Esophagus muscularis mucosa (tissue), 4 donors: ENCODE measurements around the gene DGKZ. TPM values are rescaled to one million over a fixed set of nuclear protein-coding genes. Genes with fewer than 3 reads are reported as not detected.
A peak's percentile ranks its signal among the peaks of the same experiment; 100 is the strongest.

Source experiments
- DNase-seq: peaks from one replicate; pipeline ENCODE4 v3.0.0-alpha.2; 2017; ENCODE audit errors: extremely low spot score
- H3K27ac ChIP-seq, 4 donors: fragments of 200-600 bp; sonication (generic); replicated peaks in 1 of 4; 1 replicate in 3 of 4; 2 replicates in 1 of 4; pipeline ENCODE4 v1.5.1; 2016 to 2019; ENCODE audit warnings: mild to moderate bottlenecking in 1 of 4
- H3K27me3 ChIP-seq, 4 donors: fragments of 200-600 bp; sonication (generic); one replicate each; pipeline versions ENCODE4 v1.5.1 to v1.6.0; 2016 to 2019
- H3K36me3 ChIP-seq, 4 donors: fragments of 200-600 bp; sonication (generic); one replicate each; pipeline ENCODE4 v1.5.1; 2016 to 2019
- H3K4me1 ChIP-seq, 4 donors: fragments of 200-600 bp; sonication (generic); one replicate each; pipeline ENCODE4 v1.5.1; 2016 to 2019
- H3K4me3 ChIP-seq, 4 donors: fragments of 200-600 bp; sonication (generic); 1 replicate in 2 of 4; 2 replicates in 2 of 4; pipeline ENCODE4 v1.5.1; 2016 to 2019; ENCODE audit warnings: mild to moderate bottlenecking in 4 of 4, moderate library complexity in 1 of 4
- H3K9me3 ChIP-seq, 4 donors: fragments of 200-600 bp; sonication (generic); 1 replicate in 3 of 4; 2 replicates in 1 of 4; pipeline ENCODE4 v1.5.1; 2016 to 2019
- CTCF ChIP-seq, 3 experiments: fragments of 200-600 bp in 2 of 3; fragments of 450-650 bp in 1 of 3; sonication (generic) in 2 of 3; IDR thresholded peaks; one replicate each; pipeline ENCODE4 v1.5.1; 2017 to 2019; ENCODE audit warnings: antibody characterized with exemption in 3 of 3, mild to moderate bottlenecking in 2 of 3, moderate library complexity in 1 of 3
- EP300 ChIP-seq: sonication (generic); formaldehyde crosslinking; IDR thresholded peaks from one replicate; pipeline ENCODE4 v1.6.1; 2017; ENCODE audit warnings: antibody characterized with exemption
- POLR2A ChIP-seq: fragments of 450-650 bp; IDR thresholded peaks from one replicate; pipeline ENCODE4 v1.6.1; 2017; ENCODE audit warnings: antibody characterized with exemption, moderate library complexity, mild to moderate bottlenecking, low read depth
- POLR2AphosphoS5 ChIP-seq, 2 donors: sonication (generic); formaldehyde crosslinking; IDR thresholded peaks; one replicate each; pipeline ENCODE4 v1.6.1; 2017; ENCODE audit warnings: antibody characterized with exemption in 2 of 2
- WGBS: methylation state at CpG from one replicate; pipeline ENCODE4 v1.1.5; 2018; 5-methylcytosine and 5-hydroxymethylcytosine counted together
- intact Hi-C: fragments of 100-400 bp; cut with DNase I; formaldehyde crosslinking; loops from one replicate; pipeline ENCODE4 v1.15.1; 2023
- total RNA-seq, 4 donors: library from RNA; depleted of rRNA; stranded (reverse); fragments of >200 nt; gene quantifications; one replicate each; pipeline versions ENCODE4 v1.1.0 to v1.2.1, GENCODE V29; 2016

DGKZ gene
- total RNA-seq, 4 donors from 2014 or later, result 39.4 to 85.8 (median 55.4) TPM

DNA sequence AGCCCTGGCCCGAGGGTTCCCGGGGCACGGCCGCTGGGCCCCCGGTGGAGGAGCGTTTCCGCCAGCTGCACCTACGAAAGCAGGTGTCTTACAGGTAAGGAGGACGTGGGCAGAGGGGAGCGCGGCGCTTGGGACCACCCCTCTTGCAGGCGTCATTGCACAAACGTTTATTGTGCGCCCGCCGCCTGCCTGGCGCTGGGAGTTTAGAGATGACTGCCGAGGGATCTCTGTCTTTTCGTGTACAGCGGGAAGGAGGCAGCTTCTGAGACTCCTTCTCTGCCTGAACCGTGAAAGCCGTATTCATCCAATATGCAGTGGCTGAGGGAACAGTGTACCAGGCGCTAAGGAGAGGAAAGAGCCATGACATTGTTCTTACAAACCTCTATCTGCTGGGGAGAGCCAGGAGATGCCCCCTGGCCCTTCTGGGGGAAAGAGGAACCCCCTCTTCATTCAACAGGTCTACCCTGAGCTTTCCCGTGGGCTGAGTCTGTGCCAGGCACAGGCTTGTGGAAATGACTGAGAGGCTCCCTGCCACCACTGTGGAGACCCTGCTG lies 13.8 kb upstream of the DGKZ start:
- TF ChIP-seq POLR2AphosphoS5 (IDR thresholded peaks at IDR 0.05), result no peak
- TF ChIP-seq CTCF (IDR thresholded peaks at IDR 0.05), result no peak
- no peak for TF ChIP-seq POLR2A
- TF ChIP-seq EP300, result no peak
- intact Hi-C loops, result no loop called here
- H3K27ac ChIP-seq, result peak overlapping the region in 1 of 4 donors; percentile 26
- peaks cover 24 to 39% (median 30%) of the 10 kb centered on the region in 4 donors for H3K4me1 ChIP-seq
- no peaks in the 10 kb centered on the region for H3K36me3 ChIP-seq
- 16% methylated on average over 14 of the region's 25 CpGs for WGBS
- peaks cover 9 to 53% (median 19%) of the 10 kb centered on the region in 4 donors for H3K27me3 ChIP-seq
- no peak for DNase-seq
- H3K4me3 ChIP-seq, result peak overlapping the region; percentile 49 to 66 (median 60)
- no peaks in the 10 kb centered on the region for H3K9me3 ChIP-seq

DNA sequence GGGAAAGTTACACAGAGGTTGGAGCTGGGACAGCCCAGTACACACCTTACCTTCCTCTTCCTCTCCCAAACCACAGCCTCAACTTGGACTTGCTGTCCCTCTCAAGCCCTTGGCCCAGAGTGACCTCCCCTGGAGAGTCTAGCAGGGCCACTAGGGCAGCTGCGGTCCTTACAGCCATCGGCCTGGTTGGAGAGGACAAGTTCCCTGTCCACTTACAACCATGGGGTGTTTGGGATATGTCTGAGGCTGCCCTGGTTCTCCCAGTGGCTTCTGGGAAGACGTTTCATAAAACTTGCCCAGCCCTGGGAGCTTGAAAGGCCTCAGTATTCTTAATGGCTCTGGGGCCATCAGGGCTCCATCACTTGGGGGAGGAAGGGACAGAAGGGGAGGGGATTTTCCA lies 13.1 kb upstream of the DGKZ start:
- TF ChIP-seq CTCF (IDR thresholded peaks at IDR 0.05), result no peak
- no peak for TF ChIP-seq EP300
- no peak for TF ChIP-seq POLR2A
- no peak for TF ChIP-seq POLR2AphosphoS5 (IDR thresholded peaks at IDR 0.05)
- DNase-seq, result no peak
- no peaks in the 10 kb centered on the region for H3K9me3 ChIP-seq
- no peak overlapping the region for H3K27ac ChIP-seq
- H3K27me3 ChIP-seq, result peaks cover 9 to 53% (median 19%) of the 10 kb centered on the region in 4 donors
- WGBS, result 100% methylated on average over 3 of the region's 3 CpGs
- H3K4me3 ChIP-seq, result no peak overlapping the region
- peaks cover 31 to 46% (median 38%) of the 10 kb centered on the region in 4 donors for H3K4me1 ChIP-seq
- intact Hi-C loops, result no loop called here
- no peaks in the 10 kb centered on the region for H3K36me3 ChIP-seq

DNA sequence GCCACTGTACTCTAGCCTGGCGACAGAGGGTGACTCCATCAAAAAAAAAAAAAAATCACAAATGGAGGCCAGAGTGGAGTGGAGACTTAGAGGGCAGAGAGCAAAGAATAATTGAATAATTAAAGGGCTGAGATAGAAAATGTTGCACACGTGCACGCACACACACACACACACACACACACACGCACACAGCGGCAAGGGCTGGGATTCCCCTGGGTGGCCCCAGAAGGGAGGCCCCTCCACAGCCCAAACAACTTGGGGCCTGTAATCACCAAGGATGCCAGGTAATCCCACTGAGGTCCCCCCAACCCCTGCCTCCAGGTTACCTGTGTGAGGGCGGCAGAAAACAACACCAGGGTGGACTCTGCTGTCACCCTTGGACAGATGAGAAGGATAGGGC lies 12.0 kb upstream of the DGKZ start:
- Histone ChIP-seq H3K9me3 (no peaks in the 10 kb centered on the region), H3K27ac (no peak overlapping the region), H3K36me3 (no peaks in the 10 kb centered on the region), H3K4me3 (no peak overlapping the region), H3K27me3 (peaks cover 9 to 43% (median 19%) of the 10 kb centered on the region in 4 donors), H3K4me1 (peaks cover 41 to 56% (median 48%) of the 10 kb centered on the region in 4 donors)
- intact Hi-C loops, result no loop called here
- no peak for DNase-seq
- no peak for TF ChIP-seq CTCF (IDR thresholded peaks at IDR 0.05)
- TF ChIP-seq POLR2AphosphoS5 (IDR thresholded peaks at IDR 0.05), result no peak
- no peak for TF ChIP-seq POLR2A
- no peak for TF ChIP-seq EP300
- WGBS, result 89% methylated on average over 6 of the region's 6 CpGs

DNA sequence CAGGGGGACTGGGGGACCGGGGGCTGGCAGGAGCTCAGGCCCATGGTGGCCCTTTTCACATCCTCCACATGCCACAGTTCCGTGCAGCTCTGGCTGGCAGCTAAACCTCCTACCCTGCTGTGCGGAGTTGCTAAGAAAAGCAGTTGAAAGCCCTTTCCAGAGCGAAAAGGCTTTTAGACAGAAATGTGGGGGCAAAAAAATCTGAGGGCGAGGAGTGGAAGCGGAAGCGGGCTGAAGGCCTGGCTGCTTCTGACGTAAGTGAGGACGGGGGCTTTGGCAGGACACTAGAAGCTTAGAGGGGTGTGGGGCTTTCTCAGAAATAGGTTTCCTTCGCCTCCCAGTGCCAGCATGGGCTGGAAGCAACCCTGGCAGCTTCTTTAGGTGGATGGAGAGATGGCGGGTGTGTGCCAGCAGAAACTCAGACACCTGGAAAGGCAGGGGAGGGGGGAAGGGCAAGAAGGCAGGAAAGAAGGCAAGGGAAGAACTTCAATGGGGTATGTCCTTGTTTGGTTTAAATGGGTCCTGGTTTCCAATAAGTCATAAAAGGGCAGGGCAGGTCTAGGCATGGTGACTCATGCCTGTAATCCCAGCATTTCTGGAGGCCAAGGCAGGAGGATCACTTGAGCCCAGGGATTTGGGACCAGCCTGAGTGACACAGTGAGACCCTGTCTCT lies 11.2 kb upstream of the DGKZ start:
- TF ChIP-seq EP300 (no peak), CTCF (IDR thresholded peaks at IDR 0.05) (no peak), POLR2A (no peak), POLR2AphosphoS5 (IDR thresholded peaks at IDR 0.05) (no peak)
- WGBS, result 90% methylated on average over 10 of the region's 11 CpGs
- no peaks in the 10 kb centered on the region for H3K36me3 ChIP-seq
- H3K27me3 ChIP-seq, result peaks cover 9 to 36% (median 17%) of the 10 kb centered on the region in 4 donors
- H3K4me3 ChIP-seq, result no peak overlapping the region
- intact Hi-C loops, result no loop called here
- H3K27ac ChIP-seq, result no peak overlapping the region
- peaks cover 38 to 52% (median 44%) of the 10 kb centered on the region in 4 donors for H3K4me1 ChIP-seq
- no peaks in the 10 kb centered on the region for H3K9me3 ChIP-seq
- DNase-seq, result no peak
